ENCODE data around the gene TBL1Y. TPM values are rescaled to one million over a fixed set of nuclear protein-coding genes. Genes with fewer than 3 reads are reported as not detected.

TBL1Y gene
- total and polyA plus RNA-seq, 2 of the 4 experiments (the other 2 are of a cell fraction) = not detected

DNA sequence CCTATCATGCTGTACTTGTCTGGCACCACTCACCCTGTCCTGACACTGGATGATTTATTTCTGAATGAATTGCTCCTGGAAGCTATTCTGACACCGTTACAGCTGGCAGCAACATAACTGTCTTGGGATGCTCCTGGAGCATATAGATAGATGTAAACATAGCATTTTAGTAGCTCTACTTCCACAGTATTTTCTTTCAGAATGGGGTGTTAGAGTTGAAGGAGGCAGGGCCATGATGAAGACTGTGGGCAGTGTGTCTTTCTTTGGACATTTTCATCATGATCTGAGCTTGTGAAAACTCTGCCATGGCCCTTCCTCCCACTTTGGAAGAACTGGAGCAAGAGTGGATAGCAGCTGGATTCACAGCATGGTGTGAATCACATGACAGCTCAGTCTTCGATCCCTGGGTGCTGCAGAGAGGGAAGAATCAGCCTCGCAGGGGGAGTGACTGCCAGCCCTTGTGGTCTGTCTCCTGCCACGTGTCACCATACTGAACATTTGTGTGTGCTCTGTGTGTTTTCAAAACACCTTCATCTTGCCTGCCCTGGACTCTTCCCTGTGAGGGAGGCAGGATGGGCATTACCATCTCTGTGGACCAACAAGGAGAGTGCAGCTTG lies 61.9 kb downstream of the TBL1Y start:
- TF ChIP-seq, protein P1, sequence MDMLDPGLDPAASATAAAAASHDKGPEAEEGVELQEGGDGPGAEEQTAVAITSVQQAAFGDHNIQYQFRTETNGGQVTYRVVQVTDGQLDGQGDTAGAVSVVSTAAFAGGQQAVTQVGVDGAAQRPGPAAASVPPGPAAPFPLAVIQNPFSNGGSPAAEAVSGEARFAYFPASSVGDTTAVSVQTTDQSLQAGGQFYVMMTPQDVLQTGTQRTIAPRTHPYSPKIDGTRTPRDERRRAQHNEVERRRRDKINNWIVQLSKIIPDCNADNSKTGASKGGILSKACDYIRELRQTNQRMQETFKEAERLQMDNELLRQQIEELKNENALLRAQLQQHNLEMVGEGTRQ (IDR thresholded peaks at IDR 0.05; ENCODE audit: low read depth, low read length) = no peak
- TF ChIP-seq NFE2L2 (IDR thresholded peaks at IDR 0.05; ENCODE audit: low read depth, low read length) = no peak
- TF ChIP-seq FOS (IDR thresholded peaks at IDR 0.05; ENCODE audit: low read depth, low read length) = no peak
- TF ChIP-seq CHD1 (IDR thresholded peaks at IDR 0.05; ENCODE audit: low read depth, low read length) = no peak
- TF ChIP-seq RAD21 (IDR thresholded peaks at IDR 0.05; ENCODE audit: low read length) = no peak
- TF ChIP-seq RCOR1 (IDR thresholded peaks at IDR 0.05; ENCODE audit: insufficient replicate concordance, low read length) = no peak
- TF ChIP-seq, protein P2, sequence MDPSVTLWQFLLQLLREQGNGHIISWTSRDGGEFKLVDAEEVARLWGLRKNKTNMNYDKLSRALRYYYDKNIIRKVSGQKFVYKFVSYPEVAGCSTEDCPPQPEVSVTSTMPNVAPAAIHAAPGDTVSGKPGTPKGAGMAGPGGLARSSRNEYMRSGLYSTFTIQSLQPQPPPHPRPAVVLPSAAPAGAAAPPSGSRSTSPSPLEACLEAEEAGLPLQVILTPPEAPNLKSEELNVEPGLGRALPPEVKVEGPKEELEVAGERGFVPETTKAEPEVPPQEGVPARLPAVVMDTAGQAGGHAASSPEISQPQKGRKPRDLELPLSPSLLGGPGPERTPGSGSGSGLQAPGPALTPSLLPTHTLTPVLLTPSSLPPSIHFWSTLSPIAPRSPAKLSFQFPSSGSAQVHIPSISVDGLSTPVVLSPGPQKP (IDR thresholded peaks at IDR 0.05; ENCODE audit: borderline replicate concordance, low read depth, low read length) = no peak
- TF ChIP-seq RFX5 (IDR thresholded peaks at IDR 0.05; ENCODE audit: low read depth, low read length) = no peak
- TF ChIP-seq MAFK (IDR thresholded peaks at IDR 0.05; ENCODE audit: low read depth, low read length) = no peak
- no peak for TF ChIP-seq POLR2A (IDR thresholded peaks at IDR 0.05; ENCODE audit: low read depth, low read length)
- no peak for TF ChIP-seq MAZ (IDR thresholded peaks at IDR 0.05; ENCODE audit: borderline replicate concordance, low read depth, low read length)
- TF ChIP-seq MXI1 (IDR thresholded peaks at IDR 0.05; ENCODE audit: borderline replicate concordance, low read depth, low read length) = no peak
- TF ChIP-seq CEBPB (IDR thresholded peaks at IDR 0.05; ENCODE audit: low read depth, low read length) = no peak
- no peak for TF ChIP-seq BHLHE40 (IDR thresholded peaks at IDR 0.05; ENCODE audit: low read depth, low read length)
- TF ChIP-seq SMC3 (IDR thresholded peaks at IDR 0.05; ENCODE audit: low read depth, low read length) = no peak
- TF ChIP-seq, protein P3, sequence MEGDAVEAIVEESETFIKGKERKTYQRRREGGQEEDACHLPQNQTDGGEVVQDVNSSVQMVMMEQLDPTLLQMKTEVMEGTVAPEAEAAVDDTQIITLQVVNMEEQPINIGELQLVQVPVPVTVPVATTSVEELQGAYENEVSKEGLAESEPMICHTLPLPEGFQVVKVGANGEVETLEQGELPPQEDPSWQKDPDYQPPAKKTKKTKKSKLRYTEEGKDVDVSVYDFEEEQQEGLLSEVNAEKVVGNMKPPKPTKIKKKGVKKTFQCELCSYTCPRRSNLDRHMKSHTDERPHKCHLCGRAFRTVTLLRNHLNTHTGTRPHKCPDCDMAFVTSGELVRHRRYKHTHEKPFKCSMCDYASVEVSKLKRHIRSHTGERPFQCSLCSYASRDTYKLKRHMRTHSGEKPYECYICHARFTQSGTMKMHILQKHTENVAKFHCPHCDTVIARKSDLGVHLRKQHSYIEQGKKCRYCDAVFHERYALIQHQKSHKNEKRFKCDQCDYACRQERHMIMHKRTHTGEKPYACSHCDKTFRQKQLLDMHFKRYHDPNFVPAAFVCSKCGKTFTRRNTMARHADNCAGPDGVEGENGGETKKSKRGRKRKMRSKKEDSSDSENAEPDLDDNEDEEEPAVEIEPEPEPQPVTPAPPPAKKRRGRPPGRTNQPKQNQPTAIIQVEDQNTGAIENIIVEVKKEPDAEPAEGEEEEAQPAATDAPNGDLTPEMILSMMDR (conservative IDR thresholded peaks at IDR 0.05; ENCODE audit: low read depth, low read length) = no peak
- no peak overlapping the region for H2BK15ac ChIP-seq (ENCODE audit: low read depth, low read length)
- no peaks in the 10 kb centered on the region for H3K79me1 ChIP-seq (ENCODE audit: low read depth in 1 of 2, low read length in 2 of 2)
- BruUV-seq (replicated peaks) = no TSS peak
- H4K20me1 ChIP-seq (ENCODE audit: insufficient read depth, low read length) = no peaks in the 10 kb centered on the region
- DNase-seq = no peak
- H2AK9ac ChIP-seq (replicated peaks; ENCODE audit: low read depth, low read length, poor library complexity) = no peak overlapping the region
- in situ Hi-C loops (cut with MboI; ENCODE audit: low sequenced_read_pairs) (no loop called here), dilution Hi-C loops (cut with HindIII; ENCODE audit: low sequenced_read_pairs, unreplicated experiment) (no loop called here), intact Hi-C loops (cut with micrococcal nuclease) (no loop called here)
- H4K8ac ChIP-seq (ENCODE audit: low read depth in 2 of 2, low read length in 2 of 2) = no peak overlapping the region
- no peak overlapping the region for H3K9ac ChIP-seq (ENCODE audit: low read depth, low read length)
- H3K4me2 ChIP-seq (ENCODE audit: low read depth, low read length) = no peak overlapping the region
- no CpG with 5 or more reads among the region's 4 CpGs for WGBS, 2 experiments (ENCODE audit: extremely low coverage in 2 of 2, insufficient read length in 1 of 2)
- H3K56ac ChIP-seq (ENCODE audit: extremely low read depth, insufficient read depth, low read length) = no peak overlapping the region
- no peak overlapping the region for H4K5ac ChIP-seq (ENCODE audit: low read depth, low read length)
- H3K27me3 ChIP-seq (ENCODE audit: control insufficient read depth, insufficient read depth, low read length) = no peaks in the 10 kb centered on the region
- H3K4me3 ChIP-seq (ENCODE audit: insufficient read depth, low read depth, low read length) = no peak overlapping the region
- no peak overlapping the region for H3K18ac ChIP-seq (ENCODE audit: low read depth, low read length)
- H3K27ac ChIP-seq (ENCODE audit: insufficient read depth, low read length) = no peak overlapping the region
- no peak overlapping the region for H3K14ac ChIP-seq (replicated peaks; ENCODE audit: low read depth, low read length)
- POLR2A ChIA-PET (ENCODE audit: unreplicated experiment) = no interaction called here
- H2BK120ac ChIP-seq (ENCODE audit: low read depth, low read length) = no peak overlapping the region
- H3K4ac ChIP-seq (ENCODE audit: low read depth, low read length) = no peak overlapping the region
- H3K23ac ChIP-seq (ENCODE audit: low read depth, low read length) = no peak overlapping the region
- no peak overlapping the region for H2BK20ac ChIP-seq (ENCODE audit: low read depth, low read length)
- ATAC-seq (ENCODE audit: low read depth) = no peak
- H2AFZ ChIP-seq (replicated peaks; ENCODE audit: low read length, poor library complexity) = no peak overlapping the region
- H3K4me1 ChIP-seq (ENCODE audit: control insufficient read depth, insufficient read depth, low read length) = no peaks in the 10 kb centered on the region
- H3K36me3 ChIP-seq (ENCODE audit: control insufficient read depth, insufficient read depth, low read length) = no peaks in the 10 kb centered on the region
- H3K9me1 ChIP-seq (ENCODE audit: insufficient read depth, low read length) = no peaks in the 10 kb centered on the region
- H4K91ac ChIP-seq (ENCODE audit: insufficient read depth, low read depth, low read length) = no peak overlapping the region
- CTCF ChIA-PET = no interaction called here
- H3K9me3 ChIP-seq (ENCODE audit: control insufficient read depth, insufficient read depth, low read length) = no peaks in the 10 kb centered on the region
- H2BK5ac ChIP-seq (ENCODE audit: low read depth, low read length, poor library complexity, severe bottlenecking) = no peak overlapping the region
- no peak overlapping the region for H2AK5ac ChIP-seq (ENCODE audit: low read depth, low read length)

Measured in IMR-90 (cell line).